Measurements from ENCODE around the gene SETD1B.

DNA sequence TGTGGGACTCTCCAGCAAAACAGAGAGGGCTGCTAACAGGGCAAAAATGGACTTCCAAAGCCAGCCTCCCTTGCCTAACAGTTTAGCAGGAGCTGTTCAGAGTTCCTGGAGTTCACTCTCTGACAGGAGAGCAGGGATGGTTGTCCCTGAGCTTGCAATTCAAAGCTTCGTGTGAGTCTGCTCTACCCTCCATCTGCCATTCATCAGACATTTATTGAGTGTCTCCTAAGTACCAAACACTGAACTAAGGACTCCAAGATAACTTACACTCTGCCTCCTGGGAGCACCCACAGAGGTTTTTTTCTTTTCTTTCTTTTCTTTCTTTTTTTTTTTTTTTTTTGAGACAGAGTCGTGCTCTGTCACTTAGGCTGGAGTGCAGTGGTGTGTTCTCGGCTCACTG is 39.0 kb upstream of the SETD1B start:
- TF ChIP-seq, protein P1, sequence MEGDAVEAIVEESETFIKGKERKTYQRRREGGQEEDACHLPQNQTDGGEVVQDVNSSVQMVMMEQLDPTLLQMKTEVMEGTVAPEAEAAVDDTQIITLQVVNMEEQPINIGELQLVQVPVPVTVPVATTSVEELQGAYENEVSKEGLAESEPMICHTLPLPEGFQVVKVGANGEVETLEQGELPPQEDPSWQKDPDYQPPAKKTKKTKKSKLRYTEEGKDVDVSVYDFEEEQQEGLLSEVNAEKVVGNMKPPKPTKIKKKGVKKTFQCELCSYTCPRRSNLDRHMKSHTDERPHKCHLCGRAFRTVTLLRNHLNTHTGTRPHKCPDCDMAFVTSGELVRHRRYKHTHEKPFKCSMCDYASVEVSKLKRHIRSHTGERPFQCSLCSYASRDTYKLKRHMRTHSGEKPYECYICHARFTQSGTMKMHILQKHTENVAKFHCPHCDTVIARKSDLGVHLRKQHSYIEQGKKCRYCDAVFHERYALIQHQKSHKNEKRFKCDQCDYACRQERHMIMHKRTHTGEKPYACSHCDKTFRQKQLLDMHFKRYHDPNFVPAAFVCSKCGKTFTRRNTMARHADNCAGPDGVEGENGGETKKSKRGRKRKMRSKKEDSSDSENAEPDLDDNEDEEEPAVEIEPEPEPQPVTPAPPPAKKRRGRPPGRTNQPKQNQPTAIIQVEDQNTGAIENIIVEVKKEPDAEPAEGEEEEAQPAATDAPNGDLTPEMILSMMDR (IDR thresholded peaks at IDR 0.05) = no peak
- no peak for TF ChIP-seq EZH2 (IDR thresholded peaks at IDR 0.05; ENCODE audit: borderline replicate concordance, insufficient read depth, low read depth, low read length, poor library complexity, severe bottlenecking)
